H1 (cell line): Measurements from ENCODE around the gene CHAT. TPM values are rescaled to one million over a fixed set of nuclear protein-coding genes. Genes with fewer than 3 reads are reported as not detected.

ENCODE experiments used
- CBX8 ChIP-seq: fragments of 300-800, 300-1000 bp; sonication (generic); IDR thresholded peaks from 2 replicates; pipeline ENCODE4 v1.7.1; 2016; ENCODE audit warnings: low read depth, low read length, borderline replicate concordance
- CHD1 ChIP-seq: IDR thresholded peaks from 2 replicates; pipeline ENCODE4 v1.6.1; 2012; ENCODE audit warnings: low read depth, low read length, improper control_type of control experiment
- EGR1 ChIP-seq: IDR thresholded peaks from 2 replicates; pipeline ENCODE4 v1.6.1; 2011; ENCODE audit warnings: low read depth, low read length, borderline replicate concordance
- HDAC6 ChIP-seq: IDR thresholded peaks from one replicate; pipeline ENCODE4 v1.7.1; 2012; ENCODE audit warnings: low read depth, mild to moderate bottlenecking, inconsistent platforms, low read length, moderate library complexity
- POLR2A ChIP-seq, 2 experiments: IDR thresholded peaks; 1 replicate in 1 of 2; 2 replicates in 1 of 2; pipeline ENCODE4 v1.6.1; 2011; ENCODE audit warnings: low read depth in 2 of 2, low read length in 2 of 2, mild to moderate bottlenecking in 2 of 2; ENCODE audit errors: control extremely low read depth in 1 of 2
- RFX5 ChIP-seq: IDR thresholded peaks from 2 replicates; pipeline ENCODE4 v1.6.1; 2011; ENCODE audit warnings: low read depth, low read length, improper control_type of control experiment, borderline replicate concordance
- YY1 ChIP-seq: IDR thresholded peaks from 2 replicates; pipeline ENCODE4 v1.6.1; 2011; ENCODE audit warnings: low read depth, mild to moderate bottlenecking, low read length
- polyA plus RNA-seq, 7 experiments: library from polyadenylated mRNA; depleted of rRNA in 3 of 7; stranded (reverse) in 5 of 7; unstranded in 2 of 7; fragments of >200 nt in 5 of 7; fragments of 200-250 nt in 2 of 7; gene quantifications; 1 replicate in 5 of 7; 2 replicates in 1 of 7; 4 replicates in 1 of 7; pipeline versions ENCODE4 v1.2.1 to v1.2.3, GENCODE V29; 2011 to 2013; ENCODE audit warnings: missing spikeins in 2 of 7, mixed read lengths in 2 of 7
- total RNA-seq: library from RNA; stranded (reverse); fragmentation: NEBNext Ultra II Directional; extraction: Animal tissue kit (Norgen Biotek cat#: 25700); gene quantifications from 2 replicates; pipeline ENCODE4 v1.2.1, GENCODE V29; 2021

Gene CHAT
- total and polyA plus RNA-seq, 2 of the 8 experiments (the other 6 are each of a cell fraction or from before 2014, with no cell fraction given) = not detected

GRCh38 chr10:49664842-49665355, 51.1 kb downstream of the CHAT start (continued):
- no peak for TF ChIP-seq CHD1
- TF ChIP-seq CBX8 = no peak
- TF ChIP-seq YY1 = no peak
- TF ChIP-seq POLR2A (IDR thresholded peaks at IDR 0.05; ENCODE audit: control extremely low read depth in 1 of 2, low read depth in 2 of 2, low read length in 2 of 2) = no peak
- no peak for TF ChIP-seq EGR1
- no peak for TF ChIP-seq HDAC6
- TF ChIP-seq RFX5 = no peak
